Stimulated activated CD8-positive, alpha-beta memory T cell treated with anti-CD3 and anti-CD28 coated beads, Interleukin-12 subunit alpha, Interleukin-12 subunit beta, amount 100 ng/mL, for 24 hours (primary cell): ENCODE data around the gene ASIC2.

ENCODE experiments used
- DNase-seq: peaks from one replicate; pipeline ENCODE4 v3.0.0-alpha.2; 2020; ENCODE audit errors: extremely low read depth

ASIC2 gene

GRCh38 chr17:33113991-33114370 lies 179.1 kb downstream of the ASIC2 start:
- no peak for DNase-seq

GRCh38 chr17:33113276-33113990 lies 179.7 kb downstream of the ASIC2 start:
- DNase-seq: no peak

- no peak for DNase-seq
These were observed 180.3 kb downstream of the ASIC2 start for GRCh38 chr17:33112763-33113162.

- no peak for DNase-seq
These were observed 183.6 kb downstream of the ASIC2 start for GRCh38 chr17:33109336-33110072.

GRCh38 chr17:33106525-33107165 lies 186.4 kb downstream of the ASIC2 start:
- no peak for DNase-seq

GRCh38 chr17:33105911-33106310 lies 187.2 kb downstream of the ASIC2 start:
- DNase-seq: no peak

GRCh38 chr17:33099906-33100305 lies 193.2 kb downstream of the ASIC2 start:
- no peak for DNase-seq

- no peak for DNase-seq
These were observed 193.8 kb downstream of the ASIC2 start for GRCh38 chr17:33099252-33099651.

- no peak for DNase-seq
These were observed 195.7 kb downstream of the ASIC2 start for GRCh38 chr17:33097411-33097810.

GRCh38 chr17:33096161-33096560 lies 196.9 kb downstream of the ASIC2 start:
- no peak for DNase-seq

- no peak for DNase-seq
These were observed 201.8 kb downstream of the ASIC2 start for GRCh38 chr17:33091271-33091670.

- no peak for DNase-seq
These were observed 202.3 kb downstream of the ASIC2 start for GRCh38 chr17:33090806-33091205.

- DNase-seq: no peak
These were observed 206.2 kb downstream of the ASIC2 start for GRCh38 chr17:33086878-33087277.

- DNase-seq: no peak
These were observed 207.1 kb downstream of the ASIC2 start for GRCh38 chr17:33086041-33086440.

GRCh38 chr17:33085256-33085655 lies 207.8 kb downstream of the ASIC2 start:
- DNase-seq: no peak

- no peak for DNase-seq
These were observed 208.3 kb downstream of the ASIC2 start for GRCh38 chr17:33084755-33085154.

- DNase-seq: no peak
These were observed 210.4 kb downstream of the ASIC2 start for GRCh38 chr17:33082529-33083173.

- DNase-seq: no peak
These were observed 213.0 kb downstream of the ASIC2 start for GRCh38 chr17:33080091-33080490.

- no peak for DNase-seq
These were observed 213.9 kb downstream of the ASIC2 start for GRCh38 chr17:33079201-33079600.

GRCh38 chr17:33076979-33077378 lies 216.1 kb downstream of the ASIC2 start:
- DNase-seq: no peak

GRCh38 chr17:33073416-33073815 lies 219.7 kb downstream of the ASIC2 start:
- DNase-seq: no peak

- DNase-seq: no peak
These were observed 220.5 kb downstream of the ASIC2 start for GRCh38 chr17:33072421-33073161.
